ENCODE measurements around the gene CHMP2A.

DNA sequence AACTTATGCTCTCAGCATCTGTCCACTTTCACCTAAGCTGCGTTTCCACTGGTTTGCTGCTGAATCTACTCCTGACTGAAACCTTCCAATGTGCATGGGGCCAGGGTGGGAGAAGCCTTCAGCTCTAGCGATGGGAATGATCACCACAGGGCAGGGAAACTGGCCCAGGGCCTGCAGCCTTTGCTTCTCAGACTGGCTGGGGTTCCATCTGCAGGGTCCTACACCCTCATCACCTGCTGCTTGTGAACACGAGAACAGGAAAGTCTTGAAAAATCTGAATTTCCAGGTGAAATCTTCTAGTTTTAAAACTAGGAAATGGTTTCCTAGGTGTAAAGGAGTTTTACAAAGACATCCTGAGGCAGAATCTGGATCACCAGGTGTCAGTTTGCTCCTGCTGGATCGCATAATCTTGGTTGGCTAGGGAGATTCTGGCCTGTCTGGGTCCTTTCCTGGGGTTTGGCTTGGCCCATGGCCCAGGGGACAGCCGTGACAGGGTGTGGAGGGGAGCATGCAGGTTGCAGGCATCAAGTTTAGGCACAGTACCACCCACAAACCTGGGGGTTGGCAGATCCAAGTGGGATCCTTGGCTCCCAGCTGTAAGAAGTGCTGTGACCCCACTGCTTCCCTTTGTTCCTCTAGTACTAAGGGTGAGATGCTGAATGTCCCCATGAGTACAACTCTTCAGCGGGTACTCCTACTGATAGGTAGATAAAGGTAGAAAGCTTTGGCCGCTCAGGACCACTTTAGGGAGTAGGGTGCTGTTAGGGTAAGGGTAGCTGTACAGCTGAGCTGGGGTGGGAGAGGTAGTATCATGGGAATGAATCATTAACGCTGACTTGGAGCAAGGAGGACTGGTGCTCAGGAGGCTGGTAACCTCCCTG, 5.3 kb upstream of the CHMP2A start:
- TF ChIP-seq CTCF (conservative IDR thresholded peaks at IDR 0.05; ENCODE audit: low read depth in 2 of 2), result no peak
- no peak for TF ChIP-seq EZH2phosphoT487 (IDR thresholded peaks at IDR 0.05; ENCODE audit: unreplicated experiment)
- TF ChIP-seq, protein P1, sequence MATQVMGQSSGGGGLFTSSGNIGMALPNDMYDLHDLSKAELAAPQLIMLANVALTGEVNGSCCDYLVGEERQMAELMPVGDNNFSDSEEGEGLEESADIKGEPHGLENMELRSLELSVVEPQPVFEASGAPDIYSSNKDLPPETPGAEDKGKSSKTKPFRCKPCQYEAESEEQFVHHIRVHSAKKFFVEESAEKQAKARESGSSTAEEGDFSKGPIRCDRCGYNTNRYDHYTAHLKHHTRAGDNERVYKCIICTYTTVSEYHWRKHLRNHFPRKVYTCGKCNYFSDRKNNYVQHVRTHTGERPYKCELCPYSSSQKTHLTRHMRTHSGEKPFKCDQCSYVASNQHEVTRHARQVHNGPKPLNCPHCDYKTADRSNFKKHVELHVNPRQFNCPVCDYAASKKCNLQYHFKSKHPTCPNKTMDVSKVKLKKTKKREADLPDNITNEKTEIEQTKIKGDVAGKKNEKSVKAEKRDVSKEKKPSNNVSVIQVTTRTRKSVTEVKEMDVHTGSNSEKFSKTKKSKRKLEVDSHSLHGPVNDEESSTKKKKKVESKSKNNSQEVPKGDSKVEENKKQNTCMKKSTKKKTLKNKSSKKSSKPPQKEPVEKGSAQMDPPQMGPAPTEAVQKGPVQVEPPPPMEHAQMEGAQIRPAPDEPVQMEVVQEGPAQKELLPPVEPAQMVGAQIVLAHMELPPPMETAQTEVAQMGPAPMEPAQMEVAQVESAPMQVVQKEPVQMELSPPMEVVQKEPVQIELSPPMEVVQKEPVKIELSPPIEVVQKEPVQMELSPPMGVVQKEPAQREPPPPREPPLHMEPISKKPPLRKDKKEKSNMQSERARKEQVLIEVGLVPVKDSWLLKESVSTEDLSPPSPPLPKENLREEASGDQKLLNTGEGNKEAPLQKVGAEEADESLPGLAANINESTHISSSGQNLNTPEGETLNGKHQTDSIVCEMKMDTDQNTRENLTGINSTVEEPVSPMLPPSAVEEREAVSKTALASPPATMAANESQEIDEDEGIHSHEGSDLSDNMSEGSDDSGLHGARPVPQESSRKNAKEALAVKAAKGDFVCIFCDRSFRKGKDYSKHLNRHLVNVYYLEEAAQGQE (IDR thresholded peaks at IDR 0.05; ENCODE audit: unreplicated experiment), result no peak

Data from GM23338 (cell line).